ENCODE data around the gene VSIG10.
"Not testable (repeated sequence)": the region's sequence is repeated elsewhere in the genome, so short reads cannot be mapped to it uniquely, and the experiment has no call there.

Gene VSIG10

DNA sequence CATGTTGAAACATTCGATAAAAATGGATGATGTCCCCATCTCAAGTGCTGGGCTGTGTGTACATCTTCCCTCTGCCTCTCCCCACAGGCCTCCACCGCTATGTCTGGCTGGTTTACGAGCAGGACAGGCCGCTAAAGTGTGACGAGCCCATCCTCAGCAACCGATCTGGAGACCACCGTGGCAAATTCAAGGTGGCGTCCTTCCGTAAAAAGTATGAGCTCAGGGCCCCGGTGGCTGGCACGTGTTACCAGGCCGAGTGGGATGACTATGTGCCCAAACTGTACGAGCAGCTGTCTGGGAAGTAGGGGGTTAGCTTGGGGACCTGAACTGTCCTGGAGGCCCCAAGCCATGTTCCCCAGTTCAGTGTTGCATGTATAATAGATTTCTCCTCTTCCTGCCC is 40.7 kb upstream of the VSIG10 start:
- TF ChIP-seq, protein P1, sequence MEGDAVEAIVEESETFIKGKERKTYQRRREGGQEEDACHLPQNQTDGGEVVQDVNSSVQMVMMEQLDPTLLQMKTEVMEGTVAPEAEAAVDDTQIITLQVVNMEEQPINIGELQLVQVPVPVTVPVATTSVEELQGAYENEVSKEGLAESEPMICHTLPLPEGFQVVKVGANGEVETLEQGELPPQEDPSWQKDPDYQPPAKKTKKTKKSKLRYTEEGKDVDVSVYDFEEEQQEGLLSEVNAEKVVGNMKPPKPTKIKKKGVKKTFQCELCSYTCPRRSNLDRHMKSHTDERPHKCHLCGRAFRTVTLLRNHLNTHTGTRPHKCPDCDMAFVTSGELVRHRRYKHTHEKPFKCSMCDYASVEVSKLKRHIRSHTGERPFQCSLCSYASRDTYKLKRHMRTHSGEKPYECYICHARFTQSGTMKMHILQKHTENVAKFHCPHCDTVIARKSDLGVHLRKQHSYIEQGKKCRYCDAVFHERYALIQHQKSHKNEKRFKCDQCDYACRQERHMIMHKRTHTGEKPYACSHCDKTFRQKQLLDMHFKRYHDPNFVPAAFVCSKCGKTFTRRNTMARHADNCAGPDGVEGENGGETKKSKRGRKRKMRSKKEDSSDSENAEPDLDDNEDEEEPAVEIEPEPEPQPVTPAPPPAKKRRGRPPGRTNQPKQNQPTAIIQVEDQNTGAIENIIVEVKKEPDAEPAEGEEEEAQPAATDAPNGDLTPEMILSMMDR (IDR thresholded peaks at IDR 0.05; ENCODE audit: low read depth, low read length): no peak
- DNase-seq (ENCODE audit: low read depth in 2 of 2): no peak

DNA sequence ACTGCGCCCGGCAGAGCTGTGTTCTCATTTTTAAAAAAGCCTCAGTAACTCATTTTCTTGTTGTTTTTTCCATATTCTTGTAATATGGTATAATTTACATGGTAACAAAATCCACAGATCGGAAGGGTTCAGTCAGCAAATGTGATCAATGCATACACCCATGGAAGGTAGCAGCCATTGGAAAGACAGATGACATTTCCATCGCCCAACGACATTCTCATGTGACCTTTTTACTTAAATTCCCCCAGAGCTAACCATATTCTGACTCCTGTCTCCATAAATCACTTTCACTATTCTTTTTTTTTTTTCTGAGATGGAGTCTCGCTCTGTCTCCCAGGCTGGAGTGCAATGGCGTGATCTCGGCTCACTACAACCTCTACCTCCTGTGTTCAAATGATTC is 37.0 kb upstream of the VSIG10 start:
- no peak overlapping the region for H3K4me3 ChIP-seq (replicated peaks in 1 of 2; ENCODE audit: low read depth in 2 of 2, low read length in 2 of 2)
- TF ChIP-seq, protein P1 (IDR thresholded peaks at IDR 0.05; ENCODE audit: low read depth, low read length): no peak
- DNase-seq (ENCODE audit: low read depth in 2 of 2): no peak

More for the DNA sequence above, 40.7 kb upstream of the VSIG10 start:
- no peak overlapping the region for H3K4me3 ChIP-seq (replicated peaks in 1 of 2; ENCODE audit: low read depth in 2 of 2, low read length in 2 of 2)

DNA sequence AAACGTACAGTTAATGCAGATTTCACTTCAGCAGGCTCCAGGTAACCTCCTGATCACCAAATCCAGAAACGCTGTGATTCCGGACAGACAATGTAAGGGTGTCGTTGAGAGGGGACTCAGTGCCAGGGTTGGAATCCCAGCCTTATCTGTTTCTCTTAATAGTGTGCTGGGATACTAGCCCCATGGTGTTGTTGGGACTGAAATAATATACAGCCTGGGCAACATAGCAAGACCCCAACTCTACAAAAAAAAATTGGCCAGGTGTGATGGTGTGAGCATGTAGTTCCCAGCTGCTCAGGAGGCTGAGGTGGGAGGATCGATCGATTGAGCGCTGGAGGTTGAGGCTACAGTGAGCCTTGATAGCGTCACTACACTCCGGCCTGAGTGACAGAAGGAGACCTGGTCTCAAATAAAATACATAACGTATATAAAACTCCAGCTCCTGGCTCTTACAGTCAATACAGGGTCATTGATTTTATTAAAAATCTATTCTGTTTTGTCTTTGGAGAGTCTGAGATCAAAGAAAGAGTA is 33.4 kb upstream of the VSIG10 start:
- no peak for DNase-seq (ENCODE audit: low read depth in 2 of 2)
- peak overlapping the region; percentile 89 to 90 for H3K4me3 ChIP-seq (replicated peaks in 1 of 2; ENCODE audit: low read depth in 2 of 2, low read length in 2 of 2)
- TF ChIP-seq, protein P1 (IDR thresholded peaks at IDR 0.05; ENCODE audit: low read depth, low read length): no peak

- H3K4me3 ChIP-seq (replicated peaks in 1 of 2; ENCODE audit: low read depth in 2 of 2, low read length in 2 of 2): peak overlapping the region; percentile 89 to 90
- peak; percentile 51 to 58 for DNase-seq (ENCODE audit: low read depth in 2 of 2)
- TF ChIP-seq, protein P1 (IDR thresholded peaks at IDR 0.05; ENCODE audit: low read depth, low read length): no peak
Observed at GRCh38 chr12:118136559-118137003, 32.8 kb upstream of the VSIG10 start.

DNA sequence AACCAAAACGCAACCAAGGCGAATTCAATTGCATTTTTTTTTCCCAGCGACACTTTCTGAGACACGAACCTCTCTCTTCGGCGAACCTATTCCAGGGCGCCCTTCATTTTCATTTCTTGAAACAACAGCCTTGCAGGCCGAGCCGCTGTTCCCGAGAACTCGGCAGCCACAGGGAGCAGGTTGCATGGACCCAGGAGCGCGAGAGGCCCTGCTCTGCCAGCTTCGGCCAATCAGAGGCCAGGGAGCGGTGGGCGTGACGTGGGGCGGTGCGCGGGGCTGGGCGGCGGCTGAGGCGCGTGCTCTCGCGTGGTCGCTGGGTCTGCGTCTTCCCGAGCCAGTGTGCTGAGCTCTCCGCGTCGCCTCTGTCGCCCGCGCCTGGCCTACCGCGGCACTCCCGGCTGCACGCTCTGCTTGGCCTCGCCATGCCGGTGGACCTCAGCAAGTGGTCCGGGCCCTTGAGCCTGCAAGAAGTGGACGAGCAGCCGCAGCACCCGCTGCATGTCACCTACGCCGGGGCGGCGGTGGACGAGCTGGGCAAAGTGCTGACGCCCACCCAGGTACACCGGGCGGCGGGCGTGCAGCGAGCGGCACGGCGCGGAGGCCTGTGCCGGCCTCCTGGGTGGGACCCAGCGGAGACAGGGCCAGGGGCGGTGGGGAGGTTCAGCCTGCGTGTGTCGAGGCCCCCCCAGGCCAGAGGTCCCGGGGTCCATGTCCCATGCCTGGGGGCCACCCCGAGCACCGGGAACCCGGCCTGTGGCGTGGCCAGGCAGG is 32.2 kb upstream of the VSIG10 start, which contains the start of gene PEBP1:
TSS of gene PEBP1 (plus strand) at position 337 of the 771 bp plus-strand sequence. CDS start at position 423, 86 bp downstream.
- TF ChIP-seq, protein P1 (IDR thresholded peaks at IDR 0.05; ENCODE audit: low read depth, low read length): no peak
- DNase-seq (ENCODE audit: low read depth in 2 of 2): peak; percentile 88 to 90
- peak within 1 kb of the TSS; percentile 89 to 90 for H3K4me3 ChIP-seq (replicated peaks in 1 of 2; ENCODE audit: low read depth in 2 of 2, low read length in 2 of 2)

DNA sequence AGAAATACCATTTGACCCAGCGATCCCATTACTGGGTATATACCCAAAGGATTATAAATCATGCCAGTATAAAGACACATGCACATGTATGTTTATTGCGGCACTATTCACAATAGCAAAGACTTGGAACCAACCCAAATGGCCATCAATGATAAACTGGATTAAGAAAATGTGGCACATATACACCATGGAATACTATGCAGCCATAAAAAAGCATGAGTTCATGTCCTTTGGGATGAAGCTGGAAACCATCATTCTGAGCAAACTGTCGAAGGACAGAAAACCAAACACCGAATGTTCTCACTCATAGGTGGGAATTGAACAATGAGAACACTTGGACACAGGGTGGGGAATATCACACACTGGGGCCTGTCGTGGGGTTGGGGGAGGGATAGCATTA is 25.6 kb upstream of the VSIG10 start:
- not testable (repeated sequence) for H3K4me3 ChIP-seq (replicated peaks in 1 of 2; ENCODE audit: low read depth in 2 of 2, low read length in 2 of 2); DNase-seq (ENCODE audit: low read depth in 2 of 2)

- DNase-seq (ENCODE audit: low read depth in 2 of 2): no peak
- no peak overlapping the region for H3K4me3 ChIP-seq (replicated peaks in 1 of 2; ENCODE audit: low read depth in 2 of 2, low read length in 2 of 2)
- TF ChIP-seq, protein P1 (IDR thresholded peaks at IDR 0.05; ENCODE audit: low read depth, low read length): no peak
Observed at GRCh38 chr12:118127867-118128266, 24.1 kb upstream of the VSIG10 start.

Measured in cardiac fibroblast (primary cell).